Measurements from ENCODE around the gene ETF1. TPM values are rescaled to one million over a fixed set of nuclear protein-coding genes. Genes with fewer than 3 reads are reported as not detected.
"Not testable (repeated sequence)": the region's sequence is repeated elsewhere in the genome, so short reads cannot be mapped to it uniquely, and the experiment has no call there.

The ETF1 gene
- total RNA-seq, 2 donors from 2014 or later = 106 to 109 TPM

DNA sequence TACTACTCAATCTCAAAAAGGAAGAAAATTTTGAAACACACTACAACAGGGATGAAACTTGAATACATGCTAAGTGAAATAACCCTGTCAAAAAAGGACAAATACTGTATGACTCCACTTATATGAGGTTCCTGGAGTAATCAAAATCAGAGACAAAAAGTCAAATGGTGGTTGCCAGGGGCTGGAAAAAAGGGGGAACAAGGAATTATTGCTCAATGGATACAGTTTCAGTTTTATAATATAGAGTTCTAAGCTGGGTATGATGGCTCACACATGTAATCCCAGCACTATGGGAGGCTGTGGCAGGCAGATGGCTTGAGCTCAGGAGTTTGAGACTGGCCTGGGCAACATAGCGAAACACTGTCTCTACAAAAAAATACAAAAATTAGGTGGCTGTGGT is 29.0 kb downstream of the ETF1 start:
- no peaks in the 10 kb centered on the region for H3K9me3 Mint-ChIP-seq
- H3K27me3 Mint-ChIP-seq (ENCODE audit: insufficient read depth) = no peaks in the 10 kb centered on the region
- Histone ChIP-seq H3K27ac (ENCODE audit: low read depth, low read length) (no peak overlapping the region), H3K36me3 (ENCODE audit: control insufficient read depth, insufficient read depth, low read length) (peaks cover 93% of the 10 kb centered on the region), H3K9ac (ENCODE audit: extremely low read depth, low read length, poor library complexity, severe bottlenecking) (no peak overlapping the region), H3K4me1 (ENCODE audit: control insufficient read depth, insufficient read depth, low read length) (peaks cover 2% of the 10 kb centered on the region), H3K4me3 (ENCODE audit: low read length) (no peak overlapping the region), H3K9me3 (ENCODE audit: control insufficient read depth, low read length) (no peaks in the 10 kb centered on the region), H3K27me3 (ENCODE audit: control insufficient read depth, insufficient read depth, low read length, poor library complexity, severe bottlenecking) (no peaks in the 10 kb centered on the region)
- DNase-seq = no peak
- WGBS, 2 experiments (ENCODE audit: insufficient coverage in 1 of 2, insufficient read length in 1 of 2) = 100% methylated on average over 1 of the region's 1 CpG; no CpG with 5 or more reads in 1 of the 2 experiments
- TF ChIP-seq, protein P1, sequence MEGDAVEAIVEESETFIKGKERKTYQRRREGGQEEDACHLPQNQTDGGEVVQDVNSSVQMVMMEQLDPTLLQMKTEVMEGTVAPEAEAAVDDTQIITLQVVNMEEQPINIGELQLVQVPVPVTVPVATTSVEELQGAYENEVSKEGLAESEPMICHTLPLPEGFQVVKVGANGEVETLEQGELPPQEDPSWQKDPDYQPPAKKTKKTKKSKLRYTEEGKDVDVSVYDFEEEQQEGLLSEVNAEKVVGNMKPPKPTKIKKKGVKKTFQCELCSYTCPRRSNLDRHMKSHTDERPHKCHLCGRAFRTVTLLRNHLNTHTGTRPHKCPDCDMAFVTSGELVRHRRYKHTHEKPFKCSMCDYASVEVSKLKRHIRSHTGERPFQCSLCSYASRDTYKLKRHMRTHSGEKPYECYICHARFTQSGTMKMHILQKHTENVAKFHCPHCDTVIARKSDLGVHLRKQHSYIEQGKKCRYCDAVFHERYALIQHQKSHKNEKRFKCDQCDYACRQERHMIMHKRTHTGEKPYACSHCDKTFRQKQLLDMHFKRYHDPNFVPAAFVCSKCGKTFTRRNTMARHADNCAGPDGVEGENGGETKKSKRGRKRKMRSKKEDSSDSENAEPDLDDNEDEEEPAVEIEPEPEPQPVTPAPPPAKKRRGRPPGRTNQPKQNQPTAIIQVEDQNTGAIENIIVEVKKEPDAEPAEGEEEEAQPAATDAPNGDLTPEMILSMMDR (conservative IDR thresholded peaks at IDR 0.05) = no peak
- peaks cover 84% of the 10 kb centered on the region for H3K36me3 Mint-ChIP-seq (ENCODE audit: low read depth)
- H3K4me3 Mint-ChIP-seq = no peak overlapping the region
- H3K4me1 Mint-ChIP-seq = peaks cover 3% of the 10 kb centered on the region
- H3K27ac Mint-ChIP-seq = no peak overlapping the region

DNA sequence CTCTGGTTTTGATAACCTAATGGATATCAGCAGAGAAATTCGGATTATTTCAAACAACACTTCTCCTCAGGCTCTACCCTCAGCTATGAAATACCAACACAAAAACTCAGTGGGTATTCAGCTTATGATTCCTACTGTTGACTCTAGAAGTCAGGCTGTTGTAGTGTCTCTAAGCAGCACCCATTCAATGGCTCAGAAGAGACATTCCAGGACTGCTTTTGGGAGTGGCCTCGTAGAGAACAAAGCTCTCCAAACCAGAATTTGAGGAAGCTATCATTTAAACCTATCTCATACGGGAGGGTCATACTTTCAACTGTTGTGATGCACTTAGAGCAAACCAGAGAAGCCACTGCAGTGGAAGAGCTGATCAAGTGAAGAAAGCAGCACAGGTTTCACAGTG is 34.1 kb downstream of the ETF1 start:
- Histone ChIP-seq H3K36me3 (ENCODE audit: control insufficient read depth, insufficient read depth, low read length) (peaks cover 82% of the 10 kb centered on the region), H3K9me3 (ENCODE audit: control insufficient read depth, low read length) (no peaks in the 10 kb centered on the region), H3K27ac (ENCODE audit: low read depth, low read length) (no peak overlapping the region), H3K27me3 (ENCODE audit: control insufficient read depth, insufficient read depth, low read length, poor library complexity, severe bottlenecking) (no peaks in the 10 kb centered on the region), H3K4me3 (ENCODE audit: low read length) (no peak overlapping the region), H3K4me1 (ENCODE audit: control insufficient read depth, insufficient read depth, low read length) (peaks cover 2% of the 10 kb centered on the region), H3K9ac (ENCODE audit: extremely low read depth, low read length, poor library complexity, severe bottlenecking) (no peak overlapping the region)
- WGBS, 2 experiments (ENCODE audit: insufficient coverage in 1 of 2, insufficient read length in 1 of 2) = 78 to 87% methylated on average over 2 to 3 of the region's 3 CpGs
- TF ChIP-seq, protein P1 (conservative IDR thresholded peaks at IDR 0.05) = no peak
- Mint-ChIP-seq H3K4me3 (no peak overlapping the region), H3K27me3 (ENCODE audit: insufficient read depth) (no peaks in the 10 kb centered on the region), H3K4me1 (no peaks in the 10 kb centered on the region), H3K36me3 (ENCODE audit: low read depth) (peaks cover 55% of the 10 kb centered on the region), H3K27ac (peak overlapping the region; percentile 10), H3K9me3 (no peaks in the 10 kb centered on the region)
- DNase-seq = no peak

DNA sequence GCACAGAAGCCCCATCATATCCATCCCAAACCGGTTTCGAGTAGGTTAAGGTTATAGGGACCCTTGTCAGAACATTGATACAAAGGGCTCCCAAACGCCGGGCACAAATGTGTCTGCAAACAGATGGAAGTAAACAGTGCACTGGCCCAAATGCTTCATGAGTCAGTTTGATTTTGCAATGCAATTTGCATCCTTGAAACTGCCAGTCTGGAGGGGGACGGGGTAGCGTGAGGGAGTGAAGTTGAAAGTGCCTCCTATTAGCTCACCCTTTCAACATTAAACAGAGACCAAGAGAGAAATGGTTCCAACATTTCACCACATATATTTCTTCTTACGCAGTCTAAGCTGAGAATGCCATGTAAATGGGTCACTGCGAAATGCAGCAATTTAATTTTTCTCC is 35.6 kb downstream of the ETF1 start:
- not testable (repeated sequence) for H3K4me3 Mint-ChIP-seq, H3K9me3 Mint-ChIP-seq
- 89 to 96% methylated on average over 4 to 8 of the region's 8 CpGs for WGBS, 2 experiments (ENCODE audit: insufficient coverage in 1 of 2, insufficient read length in 1 of 2)

More for the DNA sequence above, 35.6 kb downstream of the ETF1 start:
- H3K27me3 Mint-ChIP-seq (ENCODE audit: insufficient read depth); DNase-seq; H3K4me1 Mint-ChIP-seq; H3K4me3 ChIP-seq (ENCODE audit: low read length); H3K9me3 ChIP-seq (ENCODE audit: control insufficient read depth, low read length); H3K27ac Mint-ChIP-seq; H3K4me1 ChIP-seq (ENCODE audit: control insufficient read depth, insufficient read depth, low read length); H3K27ac ChIP-seq (ENCODE audit: low read depth, low read length); H3K27me3 ChIP-seq (ENCODE audit: control insufficient read depth, insufficient read depth, low read length, poor library complexity, severe bottlenecking); H3K9ac ChIP-seq (ENCODE audit: extremely low read depth, low read length, poor library complexity, severe bottlenecking): not testable (repeated sequence)
- peaks cover 69% of the 10 kb centered on the region for H3K36me3 ChIP-seq (ENCODE audit: control insufficient read depth, insufficient read depth, low read length)
- peaks cover 42% of the 10 kb centered on the region for H3K36me3 Mint-ChIP-seq (ENCODE audit: low read depth)

All from endodermal cell (in vitro differentiated cells).